ENCODE results near the gene IHH.

- no peak for TF ChIP-seq ATF2 (CRISPR knock-in tag; IDR thresholded peaks at IDR 0.05)
- no peak for TF ChIP-seq CEBPB (tag; IDR thresholded peaks at IDR 0.05)
- TF ChIP-seq HDGF (IDR thresholded peaks at IDR 0.05) = no peak
- no peak for TF ChIP-seq RBM14 (IDR thresholded peaks at IDR 0.05; ENCODE audit: borderline replicate concordance, insufficient read depth, low read depth, low read length)
- TF ChIP-seq ZNF830 (CRISPR knock-in tag; IDR thresholded peaks at IDR 0.05) = no peak
- no peak for TF ChIP-seq TRIM24 (IDR thresholded peaks at IDR 0.05)
- no peak for TF ChIP-seq TCFL5 (CRISPR knock-in tag; conservative IDR thresholded peaks at IDR 0.05)
- TF ChIP-seq ZNF785 (CRISPR knock-in tag; IDR thresholded peaks at IDR 0.05) = no peak
- no peak for TF ChIP-seq ZBTB33 (CRISPR knock-in tag; IDR thresholded peaks at IDR 0.05)
Measured at GRCh38 chr2:219037783-219038499, 22.8 kb downstream of the IHH start.
